A549 (cell line): Measurements from ENCODE around the gene PIGV. TPM values are rescaled to one million over a fixed set of nuclear protein-coding genes. Genes with fewer than 3 reads are reported as not detected.

ENCODE experiments used
- ATAC-seq, 2 experiments: fragments of 200-7000 bp in 1 of 2; fragments of >200 bp in 1 of 2; cut with Nextera tagmentation in 1 of 2; cut with Tn5 transposase in 1 of 2; 3 replicates each; pipeline versions ENCODE4 v1.8.0 to v1.9.1; 2018 to 2020; ENCODE audit warnings: mild to moderate bottlenecking in 1 of 2, moderate library complexity in 1 of 2
- CTCF ChIA-PET: fragments of 300-600 bp; sonication (Branson Sonifier 250); formaldehyde crosslinking; extraction: SDS; loops from one replicate; lab custom pipeline; 2021; ENCODE audit warnings: antibody characterized with exemption, inconsistent platforms; lab: Yijun Ruan, JAX
- POLR2A ChIA-PET: fragments of 350-600 bp; formaldehyde crosslinking; extraction: SDS; loops from one replicate; lab custom pipeline; 2021; ENCODE audit warnings: antibody characterized with exemption, inconsistent platforms; lab: Yijun Ruan, JAX
- DNase-seq, 2 experiments: peaks; one replicate each; pipeline versions ENCODE4 v3.0.0 to v3.0.0-alpha.2; 2011 to 2016; ENCODE audit warnings: low read depth in 1 of 2, low spot score in 1 of 2
- FAIRE-seq: peaks from 2 replicates; lab custom pipeline; 2011; peaks lifted over from hg19 to GRCh38; lab: Jason Lieb, UNC
- H3K27ac ChIP-seq, 2 experiments: fragments of >200 bp; sonication (Bioruptor Twin); formaldehyde crosslinking; 3 replicates each; pipeline ENCODE4 v1.5.1; 2016 to 2017
- H3K4me1 ChIP-seq: fragments of >200 bp; sonication (Bioruptor Twin); formaldehyde crosslinking; 3 replicates; pipeline ENCODE4 v1.6.1; 2016
- H3K4me2 ChIP-seq: fragments of >200 bp; sonication (Bioruptor Twin); formaldehyde crosslinking; 3 replicates; pipeline ENCODE4 v1.6.1; 2016
- H3K4me3 ChIP-seq: fragments of >200 bp; sonication (Bioruptor Twin); formaldehyde crosslinking; 3 replicates; pipeline ENCODE4 v1.5.1; 2016
- H3K9me3 ChIP-seq: fragments of >200 bp; sonication (Bioruptor Twin); formaldehyde crosslinking; 3 replicates; pipeline ENCODE4 v1.6.1; 2016
- BHLHE40 ChIP-seq: IDR thresholded peaks from 2 replicates; pipeline ENCODE4 v1.6.1; 2012; ENCODE audit warnings: low read depth, low read length, inconsistent platforms
- HDAC2 ChIP-seq: fragments of 200-600 bp; sonication (generic); IDR thresholded peaks from 2 replicates; pipeline ENCODE4 v1.6.1; 2016
- HEYL ChIP-seq: fragments of 250-450 bp; sonication (Bioruptor Pico); IDR thresholded peaks from 2 replicates; pipeline ENCODE4 v1.8.0; 2021; ENCODE audit warnings: mild to moderate bottlenecking, moderate library complexity
- HOXA7 ChIP-seq: fragments of 250-450 bp; sonication (Bioruptor Pico); IDR thresholded peaks from 2 replicates; pipeline ENCODE4 v1.5.0; 2020; ENCODE audit warnings: mild to moderate bottlenecking, moderate library complexity
- HOXB5 ChIP-seq: fragments of 250-450 bp; sonication (Bioruptor Pico); IDR thresholded peaks from 2 replicates; pipeline ENCODE4 v1.5.0; 2020; ENCODE audit warnings: mild to moderate bottlenecking, moderate library complexity
- JUN ChIP-seq, 2 experiments: fragments of >200 bp; sonication (Bioruptor Twin); formaldehyde crosslinking; IDR thresholded peaks; 2 replicates in 1 of 2; 3 replicates in 1 of 2; pipeline ENCODE4 v1.6.1; 2016 to 2017
- NR3C1 ChIP-seq: fragments of >200 bp; sonication (Bioruptor Twin); formaldehyde crosslinking; IDR thresholded peaks from 3 replicates; pipeline ENCODE4 v1.6.1; 2017
- POLR2A ChIP-seq: IDR thresholded peaks from 2 replicates; pipeline ENCODE4 v1.6.1; 2012; ENCODE audit warnings: mild to moderate bottlenecking, low read length
- POLR2AphosphoS2 ChIP-seq: conservative IDR thresholded peaks from 2 replicates; pipeline ENCODE4 v1.6.1; 2012; ENCODE audit warnings: low read length, improper control_type of control experiment, inconsistent platforms
- RARB ChIP-seq: fragments of 250-450 bp; sonication (Bioruptor Pico); IDR thresholded peaks from 2 replicates; pipeline ENCODE4 v1.8.0; 2021; ENCODE audit warnings: mild to moderate bottlenecking, moderate library complexity
- SREBF2 ChIP-seq: fragments of 450-650 bp; IDR thresholded peaks from 2 replicates; pipeline ENCODE4 v1.6.1; 2014; ENCODE audit warnings: mild to moderate bottlenecking, moderate library complexity
- ZFP36 ChIP-seq: fragments of 450-650 bp; IDR thresholded peaks from 2 replicates; pipeline ENCODE4 v1.6.1; 2014; ENCODE audit warnings: borderline replicate concordance; ENCODE audit not compliant: partially characterized antibody
- ZNF302 ChIP-seq: fragments of 250-450 bp; sonication (Bioruptor Pico); IDR thresholded peaks from 2 replicates; pipeline ENCODE4 v1.9.0; 2021; ENCODE audit warnings: inconsistent platforms, mild to moderate bottlenecking, moderate library complexity
- WGBS: methylation state at CpG from one replicate; pipeline ENCODE4 v1.1.6; 2017; ENCODE audit errors: missing lambda C conversion rate; 5-methylcytosine and 5-hydroxymethylcytosine counted together
- polyA plus RNA-seq, 4 experiments: library from polyadenylated mRNA; depleted of rRNA in 3 of 4; stranded (reverse); fragments of >200 nt; fragmentation: RNase III in 1 of 4; extraction: RNeasy Plus Mini Kit Qiagen cat#74134 plus additional on column Dnase treatment in 1 of 4; gene quantifications; 2 replicates in 3 of 4; 3 replicates in 1 of 4; pipeline ENCODE4 v1.2.3, GENCODE V29; 2011 to 2017
- TF ChIP-seq, protein P1 (sequence below): fragments of 250-450 bp; sonication (Bioruptor Pico); IDR thresholded peaks from 2 replicates; pipeline ENCODE4 v1.5.0; 2021; ENCODE audit warnings: mild to moderate bottlenecking, moderate library complexity, borderline replicate concordance
- TF ChIP-seq, protein P2 (sequence below): IDR thresholded peaks from 2 replicates; pipeline ENCODE4 v1.6.1; 2012; ENCODE audit warnings: low read depth, borderline replicate concordance
- TF ChIP-seq, protein P3 (sequence below): fragments of >200 bp; sonication (Bioruptor Twin); formaldehyde crosslinking; IDR thresholded peaks from 2 replicates; pipeline ENCODE4 v1.6.1; 2016

The PIGV gene
- polyA plus RNA-seq, 2 of the 4 experiments (the other 2 are of a cell fraction), result 7.0 to 16.2 TPM

DNA sequence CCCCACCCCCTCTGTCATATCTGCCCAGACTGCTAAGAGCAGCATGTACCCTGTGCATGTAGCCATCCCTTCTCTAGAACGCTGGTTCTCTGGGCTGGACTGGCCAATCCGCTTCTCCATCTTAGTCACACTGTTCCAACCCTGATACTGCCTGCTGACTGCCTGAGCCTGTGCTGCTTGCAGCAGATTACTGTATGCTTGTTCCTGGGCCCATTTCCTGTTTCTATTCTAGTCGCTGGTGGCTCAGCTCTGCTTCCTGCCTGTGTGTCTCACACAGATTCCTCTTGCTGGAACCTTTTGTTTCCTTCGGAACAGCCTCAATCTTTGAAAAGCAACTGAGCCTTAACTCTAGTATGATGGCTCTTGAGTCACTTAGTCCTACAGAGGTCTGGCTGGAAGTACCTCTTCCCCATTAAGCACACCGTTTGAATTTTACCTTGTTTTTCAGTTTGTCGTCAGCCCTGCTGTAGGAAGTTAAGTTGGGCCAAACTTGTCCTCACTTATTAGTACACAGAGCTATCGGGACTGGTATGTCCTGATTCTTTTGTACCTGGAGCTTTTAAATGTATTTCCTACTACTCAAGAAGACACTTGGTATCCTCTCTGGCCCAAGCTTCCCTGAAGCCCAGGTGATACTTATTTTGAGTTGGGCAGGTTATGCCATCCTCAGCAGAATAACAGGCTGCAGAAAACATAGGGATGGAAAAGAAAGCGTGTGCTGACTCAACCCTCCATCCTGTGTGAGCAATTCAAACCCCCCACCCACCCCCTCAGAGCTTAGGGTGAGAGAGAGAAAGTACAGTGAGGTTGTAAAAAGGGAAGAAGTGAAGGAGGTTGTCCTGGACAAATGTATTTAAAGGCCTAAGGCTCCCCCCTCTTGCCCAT, 43.4 kb upstream of the PIGV start:
- Histone ChIP-seq H3K4me2 (0 out of 3 replicates have a peak overlapping the region, but pooled peaks have one; percentile 3), H3K4me3 (no peak overlapping the region), H3K9me3 (no peaks in the 10 kb centered on the region), H3K27ac (peak overlapping the region in 1 of 2 experiments; percentile 40; a peak in 1 of 6 replicates), H3K4me1 (peaks cover 9% of the 10 kb centered on the region; the same call in 2 of the 3 replicates)
- WGBS, result 72% methylated on average over 8 of the region's 8 CpGs
- ATAC-seq (peak; percentile 56 to 86; a peak in 5 of 6 replicates), DNase-seq (peak in 1 of 2 experiments; percentile 44), FAIRE-seq (no peak)
- peak; percentile 49 for TF ChIP-seq ZFP36
- TF ChIP-seq POLR2AphosphoS2, result no peak
- ChIA-PET POLR2A (no interaction called here), CTCF (interaction anchor here (1.7 to 1.9 kb wide), 2 partner anchors 17 to 142 kb away, joined by 5 to 6 read pairs; no protein-coding TSS in a partner anchor)

DNA sequence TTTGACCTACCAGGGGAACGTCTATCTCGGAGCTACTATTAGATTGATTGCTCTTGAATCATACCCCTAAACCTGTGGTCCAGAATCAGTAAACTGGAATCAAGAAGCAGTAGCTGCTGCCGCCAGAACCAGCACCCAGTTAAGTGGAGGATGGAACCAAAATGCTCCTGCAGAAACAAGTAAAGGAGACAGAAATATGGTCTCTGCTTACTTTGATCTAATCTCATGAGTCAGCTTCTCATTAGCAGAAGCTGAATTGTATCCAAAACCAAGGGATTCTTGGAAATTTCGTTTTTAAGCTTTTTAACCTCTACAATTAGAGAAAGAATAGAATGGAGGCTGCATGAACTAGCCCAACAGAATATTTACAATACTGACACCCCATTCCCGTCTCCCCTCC, 42.6 kb upstream of the PIGV start:
- no peak overlapping the region for H3K4me2 ChIP-seq
- CTCF ChIA-PET, result interaction anchor here (1.0 to 1.7 kb wide), 2 partner anchors 44 to 143 kb away, joined by 3 to 6 read pairs; no protein-coding TSS in a partner anchor
- H3K9me3 ChIP-seq, result no peaks in the 10 kb centered on the region
- WGBS, result 89% methylated on average over 5 of the region's 5 CpGs
- DNase-seq (no peak), FAIRE-seq (no peak), ATAC-seq (no peak)
- TF ChIP-seq, protein P1, sequence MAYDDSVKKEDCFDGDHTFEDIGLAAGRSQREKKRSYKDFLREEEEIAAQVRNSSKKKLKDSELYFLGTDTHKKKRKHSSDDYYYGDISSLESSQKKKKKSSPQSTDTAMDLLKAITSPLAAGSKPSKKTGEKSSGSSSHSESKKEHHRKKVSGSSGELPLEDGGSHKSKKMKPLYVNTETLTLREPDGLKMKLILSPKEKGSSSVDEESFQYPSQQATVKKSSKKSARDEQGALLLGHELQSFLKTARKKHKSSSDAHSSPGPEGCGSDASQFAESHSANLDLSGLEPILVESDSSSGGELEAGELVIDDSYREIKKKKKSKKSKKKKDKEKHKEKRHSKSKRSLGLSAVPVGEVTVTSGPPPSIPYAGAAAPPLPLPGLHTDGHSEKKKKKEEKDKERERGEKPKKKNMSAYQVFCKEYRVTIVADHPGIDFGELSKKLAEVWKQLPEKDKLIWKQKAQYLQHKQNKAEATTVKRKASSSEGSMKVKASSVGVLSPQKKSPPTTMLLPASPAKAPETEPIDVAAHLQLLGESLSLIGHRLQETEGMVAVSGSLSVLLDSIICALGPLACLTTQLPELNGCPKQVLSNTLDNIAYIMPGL (CRISPR knock-in tag), result no peak
- TF ChIP-seq POLR2A (no peak), JUN (IDR thresholded peaks at IDR 0.05) (no peak), BHLHE40 (no peak), HEYL (CRISPR knock-in tag) (no peak), HOXA7 (no peak), ZNF302 (CRISPR knock-in tag) (no peak)
- TF ChIP-seq, protein P2, sequence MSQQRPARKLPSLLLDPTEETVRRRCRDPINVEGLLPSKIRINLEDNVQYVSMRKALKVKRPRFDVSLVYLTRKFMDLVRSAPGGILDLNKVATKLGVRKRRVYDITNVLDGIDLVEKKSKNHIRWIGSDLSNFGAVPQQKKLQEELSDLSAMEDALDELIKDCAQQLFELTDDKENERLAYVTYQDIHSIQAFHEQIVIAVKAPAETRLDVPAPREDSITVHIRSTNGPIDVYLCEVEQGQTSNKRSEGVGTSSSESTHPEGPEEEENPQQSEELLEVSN, result no peak
- no peak overlapping the region for H3K27ac ChIP-seq
- H3K4me1 ChIP-seq, result peaks cover 9% of the 10 kb centered on the region; the same call in 2 of the 3 replicates
- no peak overlapping the region for H3K4me3 ChIP-seq
- POLR2A ChIA-PET, result no interaction called here

DNA sequence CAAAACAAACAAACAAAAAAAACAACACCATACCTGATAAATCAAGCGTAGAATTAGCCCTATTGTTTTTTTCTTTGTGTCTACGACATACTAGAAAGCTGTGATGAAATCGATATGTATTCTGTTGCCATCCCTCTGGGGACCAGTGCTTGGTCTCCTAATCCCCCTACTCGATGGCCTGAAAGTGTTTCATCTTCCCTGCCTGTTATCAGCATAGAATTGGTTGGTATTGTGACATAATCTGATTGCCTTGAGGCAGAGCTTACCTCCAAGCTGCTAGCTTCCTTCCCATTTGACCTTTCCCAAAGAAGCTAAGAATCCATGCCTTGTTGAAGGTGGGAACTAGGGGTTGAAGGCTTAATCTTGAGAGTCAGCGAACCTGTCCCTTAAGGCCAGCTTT, 40.7 kb upstream of the PIGV start:
- TF ChIP-seq NR3C1, result no peak
- TF ChIP-seq, all 56 proteins: peak for 0
- ChIA-PET POLR2A (no interaction called here), CTCF (interaction anchor here (0.6 to 1.7 kb wide), 7 partner anchors 14 to 383 kb away, joined by 3 to 4 read pairs (median 3); no protein-coding TSS in a partner anchor)
- FAIRE-seq (no peak), ATAC-seq (no peak), DNase-seq (no peak)
- H3K9me3 ChIP-seq, result no peaks in the 10 kb centered on the region
- H3K4me1 ChIP-seq, result peaks cover 9% of the 10 kb centered on the region; the same call in 2 of the 3 replicates
- no peak overlapping the region for H3K27ac ChIP-seq
- no peak overlapping the region for H3K4me2 ChIP-seq
- WGBS, result 96% methylated on average over 5 of the region's 5 CpGs
- no peak overlapping the region for H3K4me3 ChIP-seq

DNA sequence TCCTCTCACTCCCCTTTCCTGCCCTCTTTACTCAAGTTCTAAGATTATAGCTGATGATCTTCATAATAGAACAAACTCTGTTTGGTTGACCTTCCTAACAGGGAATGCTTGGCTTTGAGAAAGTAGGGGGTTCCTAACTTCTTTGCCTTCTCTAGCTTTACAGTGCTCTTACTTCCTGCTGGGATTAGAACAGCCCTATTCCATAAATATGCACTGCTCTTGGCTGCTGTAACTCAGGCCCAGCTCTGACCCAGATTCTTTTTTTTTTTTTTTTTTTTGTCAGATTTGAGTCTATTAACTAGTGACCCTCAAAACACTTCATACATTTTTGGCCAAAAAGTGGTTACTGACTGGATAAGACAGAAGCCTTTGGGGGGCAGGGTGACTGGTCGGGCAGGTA, 39.4 kb upstream of the PIGV start:
- ChIA-PET POLR2A (interaction anchor here (0.8 kb wide), 1 partner anchor 56 kb away, joined by 4 read pairs; no protein-coding TSS in a partner anchor), CTCF (interaction anchor here (1.7 kb wide), 1 partner anchor 15 kb away, joined by 4 read pairs; no protein-coding TSS in a partner anchor)
- TF ChIP-seq SREBF2, result no peak
- TF ChIP-seq, protein P1 (CRISPR knock-in tag), result no peak
- no peak for TF ChIP-seq BHLHE40
- TF ChIP-seq, protein P3, sequence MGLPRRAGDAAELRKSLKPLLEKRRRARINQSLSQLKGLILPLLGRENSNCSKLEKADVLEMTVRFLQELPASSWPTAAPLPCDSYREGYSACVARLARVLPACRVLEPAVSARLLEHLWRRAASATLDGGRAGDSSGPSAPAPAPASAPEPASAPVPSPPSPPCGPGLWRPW, result no peak
- no peak for TF ChIP-seq RARB (CRISPR knock-in tag)
- TF ChIP-seq HDAC2, result no peak
- TF ChIP-seq HOXB5 (CRISPR knock-in tag), result no peak
- Histone ChIP-seq H3K4me2 (no peak overlapping the region), H3K4me1 (peaks cover 9% of the 10 kb centered on the region; the same call in 2 of the 3 replicates), H3K27ac (no peak overlapping the region), H3K4me3 (no peak overlapping the region), H3K9me3 (no peaks in the 10 kb centered on the region)
- WGBS, result 90% methylated on average over 1 of the region's 1 CpG
- ATAC-seq, result no peak
- FAIRE-seq, result no peak
- no peak for DNase-seq
